GM10266 (cell line): ENCODE data around the gene MSX2.

Experiments used
- DNase-seq: peaks from one replicate; pipeline ENCODE4 v3.0.0; 2012; ENCODE audit errors: extremely low spot score
- TF ChIP-seq, protein P1 (sequence below): IDR thresholded peaks from 2 replicates; pipeline ENCODE4 v1.5.1; 2012; ENCODE audit warnings: mild to moderate bottlenecking, low read depth; ENCODE audit not compliant: control insufficient read depth, insufficient read depth; ENCODE audit errors: missing control alignments

Gene MSX2

DNA sequence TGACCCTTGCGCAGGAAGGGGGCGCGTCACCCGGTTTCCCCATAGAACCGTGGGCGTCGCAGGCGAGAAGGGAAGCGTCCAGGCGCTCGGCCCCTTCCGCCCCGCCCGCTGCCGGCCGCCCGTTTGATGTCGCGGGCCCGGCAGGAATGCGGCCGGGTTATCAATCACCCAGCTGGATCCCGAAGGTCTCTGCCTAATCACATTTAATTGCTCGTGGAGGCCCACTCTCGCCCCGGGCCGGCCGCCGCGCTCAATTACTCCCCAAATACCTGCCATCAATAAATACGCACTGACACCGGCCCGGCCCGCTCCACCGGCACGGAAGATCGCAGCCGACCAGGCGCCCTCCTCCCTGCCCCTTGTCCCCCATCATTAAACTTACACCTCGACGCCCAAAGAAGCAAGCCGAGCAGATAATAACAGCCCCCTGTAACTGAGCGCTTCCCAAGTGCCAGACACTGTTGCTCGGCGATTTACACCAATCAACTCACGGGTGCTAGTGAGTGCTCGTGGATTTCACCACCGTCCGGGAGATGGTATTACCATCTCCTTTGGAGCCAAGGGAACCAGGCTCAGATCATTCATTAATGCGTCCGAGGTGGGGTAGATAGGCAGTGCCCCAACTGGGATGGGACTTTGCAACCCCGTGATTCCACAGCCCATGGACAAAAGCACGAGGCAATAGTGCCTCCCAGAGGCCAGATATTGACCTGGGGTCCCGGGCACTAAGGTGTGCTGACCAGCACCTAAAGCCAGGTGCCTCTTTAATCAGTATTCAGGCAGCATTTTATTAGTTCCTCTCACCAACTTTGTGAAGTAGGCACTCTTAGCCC, 11.3 kb downstream of the MSX2 start:
- no peak for DNase-seq
- TF ChIP-seq, protein P1, sequence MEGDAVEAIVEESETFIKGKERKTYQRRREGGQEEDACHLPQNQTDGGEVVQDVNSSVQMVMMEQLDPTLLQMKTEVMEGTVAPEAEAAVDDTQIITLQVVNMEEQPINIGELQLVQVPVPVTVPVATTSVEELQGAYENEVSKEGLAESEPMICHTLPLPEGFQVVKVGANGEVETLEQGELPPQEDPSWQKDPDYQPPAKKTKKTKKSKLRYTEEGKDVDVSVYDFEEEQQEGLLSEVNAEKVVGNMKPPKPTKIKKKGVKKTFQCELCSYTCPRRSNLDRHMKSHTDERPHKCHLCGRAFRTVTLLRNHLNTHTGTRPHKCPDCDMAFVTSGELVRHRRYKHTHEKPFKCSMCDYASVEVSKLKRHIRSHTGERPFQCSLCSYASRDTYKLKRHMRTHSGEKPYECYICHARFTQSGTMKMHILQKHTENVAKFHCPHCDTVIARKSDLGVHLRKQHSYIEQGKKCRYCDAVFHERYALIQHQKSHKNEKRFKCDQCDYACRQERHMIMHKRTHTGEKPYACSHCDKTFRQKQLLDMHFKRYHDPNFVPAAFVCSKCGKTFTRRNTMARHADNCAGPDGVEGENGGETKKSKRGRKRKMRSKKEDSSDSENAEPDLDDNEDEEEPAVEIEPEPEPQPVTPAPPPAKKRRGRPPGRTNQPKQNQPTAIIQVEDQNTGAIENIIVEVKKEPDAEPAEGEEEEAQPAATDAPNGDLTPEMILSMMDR: no peak

DNA sequence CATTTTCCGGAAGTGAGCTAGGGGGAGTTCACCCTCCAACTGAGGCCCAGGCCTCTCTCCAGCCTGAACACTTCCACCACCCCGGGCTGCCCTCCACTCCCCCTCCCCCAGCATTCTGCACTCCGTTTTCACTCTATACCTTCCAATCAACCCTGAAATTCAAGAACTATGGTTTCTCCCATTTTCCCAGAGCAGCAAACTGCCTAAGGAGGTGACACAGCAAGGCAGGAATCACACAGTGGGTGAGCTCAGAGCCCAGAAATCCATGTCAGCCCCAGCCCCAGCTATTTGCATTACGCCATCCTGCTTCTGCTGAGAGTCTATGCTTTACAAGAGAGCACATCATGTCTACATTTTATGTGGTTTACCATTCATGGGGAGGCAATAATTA, 11.9 kb downstream of the MSX2 start:
- TF ChIP-seq, protein P1: no peak
- no peak for DNase-seq

DNA sequence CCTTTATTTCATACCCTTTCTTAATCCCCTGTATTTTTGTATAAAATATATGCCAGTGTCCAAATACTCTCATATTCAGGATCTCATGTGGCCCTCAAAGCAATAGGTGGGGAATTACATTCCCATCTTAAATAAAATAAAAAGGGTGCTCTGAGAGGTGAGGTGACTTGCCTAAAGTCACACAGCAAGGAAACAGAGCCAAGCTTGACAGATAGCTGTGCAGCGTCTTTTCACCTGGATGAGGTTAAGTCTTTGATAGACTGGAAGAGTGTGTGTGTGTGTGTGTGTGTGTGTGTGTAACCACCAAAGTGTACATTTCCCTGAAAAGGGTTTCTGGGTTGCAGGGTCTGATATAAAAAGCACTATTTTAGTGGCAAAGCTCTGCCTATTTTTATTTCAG, 12.4 kb downstream of the MSX2 start:
- DNase-seq: no peak
- TF ChIP-seq, protein P1: no peak

DNA sequence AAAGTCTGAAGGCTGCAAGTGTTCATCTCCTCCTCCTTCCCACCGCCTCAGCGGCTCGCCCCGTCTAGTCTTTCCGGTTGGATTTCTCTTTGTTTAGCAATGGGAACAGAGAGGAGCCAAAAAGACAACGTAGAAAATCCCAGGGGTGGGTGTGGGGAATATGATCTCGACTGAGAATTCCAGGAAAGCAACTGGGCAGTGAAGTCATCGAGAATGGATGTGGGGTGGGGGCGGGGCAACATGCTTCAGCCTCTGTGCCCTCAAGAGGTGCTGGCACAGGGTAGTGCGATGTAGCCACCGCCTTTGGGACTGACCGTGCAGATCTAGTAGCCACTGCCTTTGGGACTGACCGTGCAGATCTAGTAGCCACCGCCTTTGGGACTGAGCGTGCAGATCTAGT, 12.9 kb downstream of the MSX2 start:
- TF ChIP-seq, protein P1: no peak
- DNase-seq: no peak

DNA sequence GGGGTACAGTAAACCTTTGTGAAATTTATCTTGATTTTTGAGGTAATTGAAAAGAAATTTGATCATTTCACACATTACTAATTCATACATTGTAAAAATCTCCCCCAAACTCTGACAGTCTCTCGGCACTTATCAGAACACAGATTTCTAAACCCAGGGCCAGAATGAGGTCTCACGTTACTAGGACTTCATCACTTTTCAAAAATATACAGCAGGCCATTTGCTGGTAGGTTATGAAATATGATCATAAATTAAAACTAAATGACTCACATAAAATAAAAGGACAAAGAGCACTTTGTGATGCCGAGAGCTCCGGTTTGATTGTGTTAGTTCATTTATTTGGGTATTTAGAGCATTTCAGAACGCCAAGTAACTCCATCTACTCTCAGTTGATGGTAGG, 17.0 kb downstream of the MSX2 start:
- TF ChIP-seq, protein P1: no peak
- no peak for DNase-seq

DNA sequence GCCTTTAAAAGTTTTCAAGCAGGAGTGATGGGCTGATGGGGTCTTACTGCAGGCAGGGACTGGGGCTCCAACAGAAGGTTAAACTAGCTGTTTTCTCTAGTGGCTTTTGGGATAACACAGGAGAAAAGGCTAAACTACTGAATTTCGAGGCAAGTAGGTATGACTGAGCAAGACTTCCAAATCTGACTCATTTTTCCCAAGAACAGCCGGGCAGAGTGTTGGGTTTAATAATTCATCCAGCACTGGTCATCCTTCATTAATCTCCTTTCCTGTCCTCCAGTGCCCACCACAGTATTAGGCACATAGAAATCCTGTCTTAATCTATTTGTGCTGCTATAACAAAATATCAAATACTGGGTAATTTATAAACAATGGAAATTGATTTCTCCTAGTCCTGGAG, 20.5 kb downstream of the MSX2 start:
- TF ChIP-seq, protein P1: no peak
- no peak for DNase-seq

DNA sequence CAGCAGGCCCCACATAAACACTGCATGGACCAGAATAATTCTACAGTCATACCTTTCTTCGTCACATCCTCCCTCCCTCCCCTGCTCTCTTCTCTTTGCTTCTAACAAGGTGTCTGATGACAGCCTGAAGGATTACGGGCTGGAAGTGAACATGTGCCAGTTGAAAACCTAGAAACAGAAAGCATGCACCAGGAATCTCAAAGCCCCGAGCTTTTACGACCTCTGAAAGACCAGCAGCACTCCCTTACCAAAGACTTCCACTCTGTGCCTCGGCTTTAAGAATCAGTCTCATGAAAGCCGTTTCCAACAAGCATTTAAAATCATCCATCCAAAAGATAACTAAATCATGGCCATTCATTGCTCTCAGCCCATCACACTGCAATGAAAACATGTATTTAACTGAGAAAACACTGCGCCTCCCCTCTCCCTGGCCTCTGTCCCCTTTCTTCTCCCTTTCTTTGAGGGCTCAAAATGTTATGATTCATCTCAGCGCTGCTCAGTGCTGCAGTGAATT, 21.3 kb downstream of the MSX2 start:
- no peak for DNase-seq
- TF ChIP-seq, protein P1: no peak
